Stimulated activated effector memory CD8-positive, alpha-beta T cell treated with anti-CD3 and anti-CD28 coated beads, Interleukin-12 subunit alpha, Interleukin-12 subunit beta, amount 100 ng/mL, for 72 hours (primary cell): ENCODE data around the gene BSN.

Experiments
- ATAC-seq: fragments of 150-1000 bp; cut with Tn5 transposase; 2 replicates; pipeline ENCODE4 v1.10.0; 2021
- DNase-seq, 2 donors: peaks; one replicate each; pipeline ENCODE4 v3.0.0; 2021 to 2022; ENCODE audit warnings: low spot score in 2 of 2
- H3K27ac Mint-ChIP-seq: one replicate; pipeline ENCODE4 v1.8.0; 2022; ENCODE audit warnings: mild to moderate bottlenecking, mixed read lengths
- H3K36me3 Mint-ChIP-seq: one replicate; pipeline ENCODE4 v1.8.0; 2022; ENCODE audit warnings: mild to moderate bottlenecking, mixed read lengths
- H3K4me1 Mint-ChIP-seq: one replicate; pipeline ENCODE4 v1.8.0; 2022; ENCODE audit warnings: mixed read lengths
- H3K4me3 Mint-ChIP-seq: one replicate; pipeline ENCODE4 v1.8.0; 2022; ENCODE audit warnings: mild to moderate bottlenecking, mixed read lengths
- H3K9me3 Mint-ChIP-seq: one replicate; pipeline ENCODE4 v1.8.0; 2022; ENCODE audit warnings: mixed read lengths

BSN gene

DNA sequence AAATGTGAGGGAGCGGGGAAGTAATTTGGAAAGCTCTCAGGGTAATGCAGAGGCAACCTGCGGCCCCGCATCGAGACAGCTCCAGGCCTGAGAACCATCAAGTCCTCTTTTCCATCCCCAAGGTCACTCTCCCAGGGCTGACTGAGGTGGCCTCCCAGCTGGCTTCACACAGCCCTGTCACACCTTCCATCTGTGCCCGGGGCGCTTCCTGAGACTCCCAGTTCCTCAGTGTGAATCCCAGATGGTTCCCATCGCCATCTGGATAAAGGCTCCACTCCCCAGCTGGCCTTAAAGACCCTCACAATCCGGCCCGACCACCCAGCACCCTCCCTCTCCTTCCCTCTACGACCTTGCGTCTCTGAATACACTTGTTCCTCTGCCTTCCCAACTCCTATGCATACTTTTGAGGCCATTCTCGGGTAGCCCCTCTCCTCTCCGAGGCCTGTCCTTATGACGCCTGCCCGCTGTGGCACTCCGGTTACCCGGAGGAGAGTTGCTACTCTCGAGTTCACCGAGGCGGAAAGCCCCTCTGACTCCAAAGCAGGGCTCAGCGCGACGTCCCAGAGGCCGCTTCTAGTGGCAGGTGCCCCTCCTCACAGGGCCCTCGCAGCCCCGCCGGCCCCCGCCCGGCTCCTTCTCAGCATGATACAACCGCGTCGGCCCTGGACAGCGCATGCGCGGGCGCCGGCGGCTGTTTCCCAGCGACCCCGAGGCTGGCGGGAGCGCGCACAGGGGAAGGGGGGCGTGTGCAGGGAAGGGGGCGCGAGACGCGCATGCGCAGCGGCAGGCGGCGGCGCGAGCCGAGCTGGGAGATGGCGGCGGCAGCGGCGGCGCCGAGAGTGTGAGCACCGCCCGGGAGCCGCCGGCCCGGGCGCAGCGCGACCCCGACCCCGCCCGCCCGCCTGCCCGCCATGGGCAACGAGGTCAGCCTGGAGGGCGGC is at the start of gene BSN:
BSN (plus strand) TSS at position 786 of the 941 bp plus-strand sequence; CDS start at position 912, 126 bp downstream.
- peak within 1 kb of the TSS; percentile 74 for H3K27ac Mint-ChIP-seq
- peak; percentile 91 for ATAC-seq
- peaks cover 7% of the 10 kb centered on the region for H3K36me3 Mint-ChIP-seq
- DNase-seq = peak; percentile 88 to 96
- no peaks in the 10 kb centered on the region for H3K9me3 Mint-ChIP-seq
- peaks cover 20% of the 10 kb centered on the region for H3K4me1 Mint-ChIP-seq
- H3K4me3 Mint-ChIP-seq = peak within 1 kb of the TSS; percentile 79

GRCh38 chr3:49506906-49507305 is 47.4 kb upstream of the BSN start:
- Mint-ChIP-seq H3K36me3 (peaks cover 16% of the 10 kb centered on the region), H3K4me3 (no peak overlapping the region), H3K4me1 (peaks cover 14% of the 10 kb centered on the region), H3K9me3 (no peaks in the 10 kb centered on the region), H3K27ac (no peak overlapping the region)
- ATAC-seq (no peak), DNase-seq (no peak)

GRCh38 chr3:49509028-49509561 is 45.2 kb upstream of the BSN start:
- ATAC-seq = no peak
- DNase-seq = no peak
- H3K4me3 Mint-ChIP-seq = no peak overlapping the region
- H3K4me1 Mint-ChIP-seq = no peaks in the 10 kb centered on the region
- H3K27ac Mint-ChIP-seq = no peak overlapping the region
- H3K36me3 Mint-ChIP-seq = peaks cover 37% of the 10 kb centered on the region
- H3K9me3 Mint-ChIP-seq = no peaks in the 10 kb centered on the region

DNA sequence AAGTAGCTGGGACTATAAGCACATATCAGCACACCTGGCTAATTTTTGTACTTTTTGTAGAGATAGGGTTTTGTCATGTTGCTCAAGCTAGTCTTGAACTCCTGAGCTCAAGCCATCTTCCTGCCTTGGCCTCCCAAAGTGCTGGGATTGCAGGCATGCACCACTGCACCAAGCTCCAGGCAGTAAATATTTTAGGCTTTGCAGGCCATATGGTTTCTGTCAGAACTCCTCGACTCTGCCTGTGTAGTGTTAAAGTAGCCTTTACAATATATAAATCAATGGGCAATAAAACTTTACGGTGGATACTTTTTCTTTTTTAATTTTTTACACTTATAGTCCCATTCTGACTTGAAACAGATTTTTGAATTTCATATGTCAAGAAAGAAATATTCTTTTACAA is 42.6 kb upstream of the BSN start:
- Mint-ChIP-seq H3K27ac (no peak overlapping the region), H3K4me1 (no peaks in the 10 kb centered on the region), H3K9me3 (no peaks in the 10 kb centered on the region), H3K36me3 (peaks cover 56% of the 10 kb centered on the region), H3K4me3 (no peak overlapping the region)
- DNase-seq (no peak), ATAC-seq (no peak)

GRCh38 chr3:49512781-49513355 is 41.4 kb upstream of the BSN start:
- Mint-ChIP-seq H3K4me1 (peaks cover 6% of the 10 kb centered on the region), H3K27ac (no peak overlapping the region), H3K36me3 (peaks cover 63% of the 10 kb centered on the region), H3K4me3 (no peak overlapping the region), H3K9me3 (no peaks in the 10 kb centered on the region)
- ATAC-seq (no peak), DNase-seq (no peak)

DNA sequence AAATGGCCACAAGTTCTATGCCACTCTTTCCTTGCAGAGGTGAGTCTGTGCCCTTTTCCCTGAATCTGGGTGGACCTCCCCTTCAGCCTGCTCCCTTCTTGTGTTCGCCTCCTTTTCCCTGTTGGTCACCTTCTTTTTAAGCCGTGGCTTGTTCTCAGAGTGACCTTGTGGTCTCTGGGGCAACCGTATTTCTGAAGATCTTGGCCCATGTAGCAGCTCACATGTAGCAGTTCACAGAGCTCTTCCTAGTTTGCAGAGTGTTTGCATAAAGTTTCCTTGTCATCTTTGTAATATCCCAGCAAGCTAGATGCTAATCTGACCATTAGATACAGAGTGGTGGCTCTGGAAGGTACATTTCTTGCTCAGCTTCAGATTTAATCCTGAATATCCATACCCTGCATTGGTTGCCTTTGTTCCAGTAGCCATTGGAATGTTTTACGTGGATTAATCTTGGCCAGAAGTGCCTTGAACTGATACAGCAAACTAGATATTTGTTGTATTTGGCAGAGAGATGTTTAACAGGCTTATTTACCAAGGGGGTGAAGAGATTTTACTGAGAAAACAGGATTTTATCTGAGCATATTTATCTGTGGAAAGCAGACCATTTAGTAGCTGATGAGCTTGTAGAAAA is 40.7 kb upstream of the BSN start:
- Mint-ChIP-seq H3K4me3 (no peak overlapping the region), H3K27ac (no peak overlapping the region), H3K9me3 (no peaks in the 10 kb centered on the region), H3K4me1 (peaks cover 8% of the 10 kb centered on the region), H3K36me3 (peaks cover 64% of the 10 kb centered on the region)
- ATAC-seq = no peak
- DNase-seq = no peak

DNA sequence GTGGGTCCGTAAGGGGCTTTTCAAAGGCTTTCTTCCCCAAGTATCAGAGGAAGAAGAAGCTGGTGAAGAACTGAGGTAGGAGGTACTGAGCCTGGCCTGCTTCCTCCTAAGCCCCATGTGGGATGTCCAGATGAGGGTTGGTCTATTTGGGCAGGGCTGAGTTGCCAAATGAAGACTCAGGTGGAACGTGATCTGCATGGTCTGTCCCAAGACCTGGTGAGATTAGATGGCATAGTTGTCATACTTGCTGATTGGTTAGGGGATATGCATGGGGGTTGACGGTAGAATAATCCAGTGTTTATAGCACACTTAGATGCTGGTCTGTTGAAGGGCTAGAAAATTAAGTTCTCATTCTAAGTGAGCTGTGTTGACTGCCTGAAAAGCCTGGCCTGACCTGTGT is 36.3 kb upstream of the BSN start:
- DNase-seq = no peak
- Mint-ChIP-seq H3K36me3 (peaks cover 38% of the 10 kb centered on the region), H3K4me1 (peaks cover 17% of the 10 kb centered on the region), H3K9me3 (no peaks in the 10 kb centered on the region), H3K4me3 (no peak overlapping the region), H3K27ac (no peak overlapping the region)
- ATAC-seq = no peak

GRCh38 chr3:49518441-49518840 is 35.8 kb upstream of the BSN start:
- H3K4me1 Mint-ChIP-seq = peaks cover 17% of the 10 kb centered on the region
- H3K27ac Mint-ChIP-seq = no peak overlapping the region
- no peaks in the 10 kb centered on the region for H3K9me3 Mint-ChIP-seq
- no peak overlapping the region for H3K4me3 Mint-ChIP-seq
- DNase-seq = no peak
- H3K36me3 Mint-ChIP-seq = peaks cover 34% of the 10 kb centered on the region
- no peak for ATAC-seq

GRCh38 chr3:49519296-49519695 is 35.0 kb upstream of the BSN start:
- no peaks in the 10 kb centered on the region for H3K9me3 Mint-ChIP-seq
- ATAC-seq (no peak), DNase-seq (no peak)
- H3K27ac Mint-ChIP-seq = peak overlapping the region; percentile 60
- no peak overlapping the region for H3K4me3 Mint-ChIP-seq
- H3K36me3 Mint-ChIP-seq = peaks cover 25% of the 10 kb centered on the region
- H3K4me1 Mint-ChIP-seq = peaks cover 17% of the 10 kb centered on the region

GRCh38 chr3:49519916-49520385 is 34.3 kb upstream of the BSN start:
- Mint-ChIP-seq H3K4me1 (peaks cover 17% of the 10 kb centered on the region), H3K36me3 (peaks cover 21% of the 10 kb centered on the region), H3K9me3 (no peaks in the 10 kb centered on the region), H3K27ac (peak overlapping the region; percentile 60), H3K4me3 (no peak overlapping the region)
- ATAC-seq (no peak), DNase-seq (no peak)

- Mint-ChIP-seq H3K27ac (peak overlapping the region; percentile 29), H3K36me3 (peaks cover 5% of the 10 kb centered on the region), H3K4me3 (no peak overlapping the region), H3K9me3 (no peaks in the 10 kb centered on the region), H3K4me1 (peaks cover 9% of the 10 kb centered on the region)
- DNase-seq = no peak
- ATAC-seq = no peak
These were observed 30.2 kb upstream of the BSN start for GRCh38 chr3:49523756-49524747.

DNA sequence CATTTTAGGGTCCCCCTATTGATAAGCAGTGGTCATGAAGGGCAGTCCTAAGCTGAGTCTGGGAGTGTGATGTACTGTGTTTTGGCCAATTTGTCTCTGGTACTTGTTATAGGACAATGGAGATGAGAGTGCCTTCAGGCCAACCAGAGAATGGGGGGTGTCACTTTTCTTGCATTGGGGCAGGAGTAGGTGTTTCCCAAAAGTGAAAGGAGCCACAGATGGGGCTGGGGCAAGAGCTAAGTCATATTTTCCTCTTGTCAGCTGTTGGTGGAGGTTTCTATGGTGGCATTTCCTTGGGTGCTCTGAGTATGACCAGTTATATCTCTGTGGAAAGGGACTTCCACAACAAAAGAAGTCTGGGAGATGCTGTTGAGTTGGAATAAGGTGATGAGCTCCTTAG is 24.7 kb upstream of the BSN start:
- ATAC-seq (peak; percentile 82), DNase-seq (no peak)
- no peak overlapping the region for H3K4me3 Mint-ChIP-seq
- H3K27ac Mint-ChIP-seq = peak overlapping the region; percentile 79
- no peaks in the 10 kb centered on the region for H3K9me3 Mint-ChIP-seq
- H3K36me3 Mint-ChIP-seq = peaks cover 46% of the 10 kb centered on the region
- H3K4me1 Mint-ChIP-seq = peaks cover 17% of the 10 kb centered on the region

GRCh38 chr3:49530231-49530630 is 24.0 kb upstream of the BSN start:
- no peak overlapping the region for H3K4me3 Mint-ChIP-seq
- peaks cover 42% of the 10 kb centered on the region for H3K36me3 Mint-ChIP-seq

GRCh38 chr3:49530701-49531100 is 23.6 kb upstream of the BSN start:
- no peak overlapping the region for H3K27ac Mint-ChIP-seq
- no peaks in the 10 kb centered on the region for H3K9me3 Mint-ChIP-seq
- ATAC-seq = no peak
- peaks cover 17% of the 10 kb centered on the region for H3K4me1 Mint-ChIP-seq
- DNase-seq = no peak
- peaks cover 40% of the 10 kb centered on the region for H3K36me3 Mint-ChIP-seq
- no peak overlapping the region for H3K4me3 Mint-ChIP-seq

More at GRCh38 chr3:49530231-49530630, 24.0 kb upstream of the BSN start:
- no peak for ATAC-seq
- Mint-ChIP-seq H3K9me3 (no peaks in the 10 kb centered on the region), H3K4me1 (peaks cover 17% of the 10 kb centered on the region), H3K27ac (peak overlapping the region; percentile 79)
- DNase-seq = no peak
